HepG2 (cell line): ENCODE results near the gene TMCC1. TPM values are rescaled to one million over a fixed set of nuclear protein-coding genes. Genes with fewer than 3 reads are reported as not detected.

Experiments used
- CHD2 ChIP-seq: IDR thresholded peaks from 2 replicates; pipeline ENCODE4 v1.6.1; 2011; ENCODE audit warnings: low read depth, low read length, improper control_type of control experiment
- EP300 ChIP-seq, 3 experiments: sonication (generic) in 1 of 3; formaldehyde crosslinking in 1 of 3; IDR thresholded peaks; 2 replicates each; pipeline versions ENCODE4 v1.5.1 to v1.6.1; 2011 to 2020; ENCODE audit warnings: low read depth in 2 of 3, low read length in 2 of 3, borderline replicate concordance in 1 of 3, improper control_type of control experiment in 1 of 3, mild to moderate bottlenecking in 1 of 3, missing genetic modification reagents in 1 of 3, moderate library complexity in 1 of 3
- HNF1B ChIP-seq: sonication (generic); formaldehyde crosslinking; IDR thresholded peaks from 2 replicates; pipeline ENCODE4 v1.5.1; 2020; ENCODE audit warnings: mild to moderate bottlenecking, moderate library complexity, missing genetic modification reagents
- KAT8 ChIP-seq: IDR thresholded peaks from 2 replicates; pipeline ENCODE4 v1.6.1; 2016; ENCODE audit warnings: missing genetic modification reagents, missing compliant biosample characterization
- KDM2A ChIP-seq: sonication (generic); formaldehyde crosslinking; IDR thresholded peaks from 2 replicates; pipeline ENCODE4 v1.4.0; 2020; ENCODE audit warnings: low read depth, missing genetic modification reagents, borderline replicate concordance
- RXRA ChIP-seq: sonication (generic); formaldehyde crosslinking; IDR thresholded peaks from 2 replicates; pipeline ENCODE4 v1.5.1; 2020; ENCODE audit warnings: missing genetic modification reagents
- SAP130 ChIP-seq: IDR thresholded peaks from 2 replicates; pipeline ENCODE4 v1.6.1; 2016; ENCODE audit warnings: low read depth
- ZMYM2 ChIP-seq: sonication (generic); formaldehyde crosslinking; IDR thresholded peaks from 2 replicates; pipeline ENCODE4 v1.8.0; 2022; ENCODE audit warnings: mild to moderate bottlenecking, missing genetic modification reagents
- ZNF574 ChIP-seq: sonication (generic); formaldehyde crosslinking; IDR thresholded peaks from 2 replicates; pipeline ENCODE4 v1.4.0; 2020; ENCODE audit warnings: missing genetic modification reagents
- polyA plus RNA-seq, 8 experiments: library from polyadenylated mRNA; depleted of rRNA in 3 of 8; stranded (reverse) in 7 of 8; unstranded in 1 of 8; fragments of >200 nt; fragmentation: Illumina TruSeq in 4 of 8; extraction: Trizol in 4 of 8; gene quantifications; 2 replicates each; pipeline versions ENCODE4 v1.2.1 to v1.2.3, GENCODE V29; 2011 to 2016; ENCODE audit warnings: low read depth in 4 of 8, missing spikeins in 1 of 8, mixed read lengths in 1 of 8; ENCODE audit not compliant: insufficient read depth in 1 of 8
- total RNA-seq, 5 experiments: library from RNA; depleted of rRNA; stranded (reverse); fragments of >200 nt; fragmentation: Illumina TruSeq; extraction: Trizol; gene quantifications; 2 replicates each; pipeline ENCODE4 v1.2.3, GENCODE V29; 2016; ENCODE audit warnings: low read depth in 1 of 5
- TF ChIP-seq, protein P1 (sequence below): IDR thresholded peaks from 2 replicates; pipeline ENCODE4 v1.6.1; 2018; ENCODE audit warnings: missing genetic modification reagents, mild to moderate bottlenecking, missing compliant biosample characterization
- TF ChIP-seq, protein P2 (sequence below): IDR thresholded peaks from 2 replicates; pipeline ENCODE4 v1.6.1; 2016; ENCODE audit warnings: missing compliant biosample characterization, missing genetic modification reagents, borderline replicate concordance
- TF ChIP-seq, protein P3 (sequence below): sonication (generic); formaldehyde crosslinking; IDR thresholded peaks from 2 replicates; pipeline ENCODE4 v1.4.0; 2020; ENCODE audit warnings: missing genetic modification reagents
- TF ChIP-seq, protein P4 (sequence below): sonication (generic); formaldehyde crosslinking; IDR thresholded peaks from 2 replicates; pipeline ENCODE4 v1.4.0; 2020; ENCODE audit warnings: missing genetic modification reagents
- TF ChIP-seq, protein P5 (sequence below): fragments of 450-650 bp; IDR thresholded peaks from 2 replicates; pipeline ENCODE4 v1.6.1; 2016

TMCC1 gene
- total and polyA plus RNA-seq, 2 of the 13 experiments (the other 11 are each of a cell fraction or from before 2014, with no cell fraction given), result 12.1 to 264 TPM

- TF ChIP-seq EP300 (IDR thresholded peaks at IDR 0.05; ENCODE audit: low read depth in 2 of 2, low read length in 2 of 2) (no peak), EP300 (CRISPR knock-in tag; IDR thresholded peaks at IDR 0.05; ENCODE audit: borderline replicate concordance) (peak; percentile 49; the same call in 1 of the 2 replicates), KDM2A (peak; percentile 35; the same call in 1 of the 2 replicates), HNF1B (CRISPR knock-in tag) (no peak), KAT8 (CRISPR knock-in tag) (no peak), RXRA (CRISPR knock-in tag) (peak; percentile 30), ZMYM2 (CRISPR knock-in tag) (peak; percentile 68; the same call in 1 of the 2 replicates), ZNF574 (no peak), CHD2 (no peak), SAP130 (CRISPR knock-in tag) (peak; percentile 73)
- TF ChIP-seq, protein P1, sequence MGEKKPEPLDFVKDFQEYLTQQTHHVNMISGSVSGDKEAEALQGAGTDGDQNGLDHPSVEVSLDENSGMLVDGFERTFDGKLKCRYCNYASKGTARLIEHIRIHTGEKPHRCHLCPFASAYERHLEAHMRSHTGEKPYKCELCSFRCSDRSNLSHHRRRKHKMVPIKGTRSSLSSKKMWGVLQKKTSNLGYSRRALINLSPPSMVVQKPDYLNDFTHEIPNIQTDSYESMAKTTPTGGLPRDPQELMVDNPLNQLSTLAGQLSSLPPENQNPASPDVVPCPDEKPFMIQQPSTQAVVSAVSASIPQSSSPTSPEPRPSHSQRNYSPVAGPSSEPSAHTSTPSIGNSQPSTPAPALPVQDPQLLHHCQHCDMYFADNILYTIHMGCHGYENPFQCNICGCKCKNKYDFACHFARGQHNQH (CRISPR knock-in tag), result peak; percentile 9; the same call in 1 of the 2 replicates
- TF ChIP-seq, protein P2, sequence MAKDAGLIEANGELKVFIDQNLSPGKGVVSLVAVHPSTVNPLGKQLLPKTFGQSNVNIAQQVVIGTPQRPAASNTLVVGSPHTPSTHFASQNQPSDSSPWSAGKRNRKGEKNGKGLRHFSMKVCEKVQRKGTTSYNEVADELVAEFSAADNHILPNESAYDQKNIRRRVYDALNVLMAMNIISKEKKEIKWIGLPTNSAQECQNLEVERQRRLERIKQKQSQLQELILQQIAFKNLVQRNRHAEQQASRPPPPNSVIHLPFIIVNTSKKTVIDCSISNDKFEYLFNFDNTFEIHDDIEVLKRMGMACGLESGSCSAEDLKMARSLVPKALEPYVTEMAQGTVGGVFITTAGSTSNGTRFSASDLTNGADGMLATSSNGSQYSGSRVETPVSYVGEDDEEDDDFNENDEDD, result 0 out of 2 replicates have a peak, but pooled peaks have one; percentile 27
- TF ChIP-seq, protein P3, sequence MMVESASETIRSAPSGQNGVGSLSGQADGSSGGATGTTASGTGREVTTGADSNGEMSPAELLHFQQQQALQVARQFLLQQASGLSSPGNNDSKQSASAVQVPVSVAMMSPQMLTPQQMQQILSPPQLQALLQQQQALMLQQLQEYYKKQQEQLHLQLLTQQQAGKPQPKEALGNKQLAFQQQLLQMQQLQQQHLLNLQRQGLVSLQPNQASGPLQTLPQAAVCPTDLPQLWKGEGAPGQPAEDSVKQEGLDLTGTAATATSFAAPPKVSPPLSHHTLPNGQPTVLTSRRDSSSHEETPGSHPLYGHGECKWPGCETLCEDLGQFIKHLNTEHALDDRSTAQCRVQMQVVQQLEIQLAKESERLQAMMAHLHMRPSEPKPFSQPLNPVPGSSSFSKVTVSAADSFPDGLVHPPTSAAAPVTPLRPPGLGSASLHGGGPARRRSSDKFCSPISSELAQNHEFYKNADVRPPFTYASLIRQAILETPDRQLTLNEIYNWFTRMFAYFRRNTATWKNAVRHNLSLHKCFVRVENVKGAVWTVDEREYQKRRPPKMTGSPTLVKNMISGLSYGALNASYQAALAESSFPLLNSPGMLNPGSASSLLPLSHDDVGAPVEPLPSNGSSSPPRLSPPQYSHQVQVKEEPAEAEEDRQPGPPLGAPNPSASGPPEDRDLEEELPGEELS (CRISPR knock-in tag), result peak; percentile 61; the same call in 1 of the 2 replicates
- TF ChIP-seq, protein P4, sequence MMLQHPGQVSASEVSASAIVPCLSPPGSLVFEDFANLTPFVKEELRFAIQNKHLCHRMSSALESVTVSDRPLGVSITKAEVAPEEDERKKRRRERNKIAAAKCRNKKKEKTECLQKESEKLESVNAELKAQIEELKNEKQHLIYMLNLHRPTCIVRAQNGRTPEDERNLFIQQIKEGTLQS (CRISPR knock-in tag), result peak; percentile 59
- TF ChIP-seq, protein P5, sequence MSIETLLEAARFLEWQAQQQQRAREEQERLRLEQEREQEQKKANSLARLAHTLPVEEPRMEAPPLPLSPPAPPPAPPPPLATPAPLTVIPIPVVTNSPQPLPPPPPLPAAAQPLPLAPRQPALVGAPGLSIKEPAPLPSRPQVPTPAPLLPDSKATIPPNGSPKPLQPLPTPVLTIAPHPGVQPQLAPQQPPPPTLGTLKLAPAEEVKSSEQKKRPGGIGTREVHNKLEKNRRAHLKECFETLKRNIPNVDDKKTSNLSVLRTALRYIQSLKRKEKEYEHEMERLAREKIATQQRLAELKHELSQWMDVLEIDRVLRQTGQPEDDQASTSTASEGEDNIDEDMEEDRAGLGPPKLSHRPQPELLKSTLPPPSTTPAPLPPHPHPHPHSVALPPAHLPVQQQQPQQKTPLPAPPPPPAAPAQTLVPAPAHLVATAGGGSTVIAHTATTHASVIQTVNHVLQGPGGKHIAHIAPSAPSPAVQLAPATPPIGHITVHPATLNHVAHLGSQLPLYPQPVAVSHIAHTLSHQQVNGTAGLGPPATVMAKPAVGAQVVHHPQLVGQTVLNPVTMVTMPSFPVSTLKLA, result peak; percentile 62; the same call in 1 of the 2 replicates
Measured at GRCh38 chr3:129612534-129613366, 280.8 kb downstream of the TMCC1 start (continued).
